Loucy (cell line): Measurements from ENCODE around the gene PIGB.

Experiments used
- CTCF ChIP-seq: fragments of 200-600 bp; sonication (generic); conservative IDR thresholded peaks from 2 replicates; pipeline ENCODE4 v1.5.1; 2014; ENCODE audit warnings: mild to moderate bottlenecking, antibody characterized with exemption, low read length
- EZH2phosphoT487 ChIP-seq: fragments of 200-600 bp; IDR thresholded peaks from 2 replicates; pipeline ENCODE4 v1.6.1; 2018; ENCODE audit warnings: antibody characterized with exemption, mild to moderate bottlenecking, moderate library complexity, borderline replicate concordance

DNA sequence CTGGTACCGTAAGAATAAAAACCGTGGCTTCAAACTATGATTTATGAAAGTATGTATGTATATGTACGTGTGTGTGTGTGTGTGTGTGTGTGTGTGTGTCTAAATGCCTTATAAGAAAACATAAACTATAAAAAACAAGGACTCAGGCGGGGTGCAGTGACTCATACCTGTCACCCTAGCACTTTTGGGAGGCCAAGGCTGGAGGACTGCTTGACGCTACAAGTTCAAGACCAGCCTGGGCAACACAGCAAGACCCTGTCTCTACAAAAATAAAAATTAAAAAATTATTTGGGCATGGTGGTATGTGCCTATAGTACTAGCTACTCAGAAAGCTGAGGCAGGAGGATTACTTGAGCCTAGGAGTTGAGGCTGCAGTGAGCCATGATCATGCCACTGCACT lies 60.1 kb downstream of the PIGB start:
- TF ChIP-seq CTCF: no peak
- no peak for TF ChIP-seq EZH2phosphoT487
